DLD1 (cell line): Measurements from ENCODE around the gene CRELD2.

Experiments
- in situ Hi-C: cut with HindIII; loops from 2 replicates; pipeline ENCODE4 v1.10.0; 2017; ENCODE audit warnings: low sequenced_read_pairs

The CRELD2 gene

GRCh38 chr22:49909476-49910205 is 8.8 kb upstream of the CRELD2 start:
- in situ Hi-C loops, result loop anchor here (25.0 kb wide), 1 partner anchor 103 kb away; the partner anchor contains the start of gene IL17REL

- in situ Hi-C loops, result loop anchor here (25.0 kb wide), 1 partner anchor 102 kb away; the partner anchor contains the start of gene IL17REL
Measured at GRCh38 chr22:49910229-49911155, 7.9 kb upstream of the CRELD2 start.

- in situ Hi-C loops, result loop anchor here (25.0 kb wide), 1 partner anchor 100 kb away; the partner anchor contains the start of gene IL17REL
Measured at GRCh38 chr22:49911881-49912625, 6.4 kb upstream of the CRELD2 start.

- in situ Hi-C loops, result loop anchor here (25.0 kb wide), 1 partner anchor 99 kb away; the partner anchor contains the start of gene IL17REL
Measured at GRCh38 chr22:49913026-49913425, 5.4 kb upstream of the CRELD2 start.

- in situ Hi-C loops, result loop anchor here (25.0 kb wide), 1 partner anchor 99 kb away; the partner anchor contains the start of gene IL17REL
Measured at GRCh38 chr22:49913446-49913845, 5.0 kb upstream of the CRELD2 start.

- in situ Hi-C loops, result loop anchor here (25.0 kb wide), 1 partner anchor 98 kb away; the partner anchor contains the start of gene IL17REL
Measured at GRCh38 chr22:49914256-49914655, 4.2 kb upstream of the CRELD2 start.

GRCh38 chr22:49915610-49916009 is 2.8 kb upstream of the CRELD2 start:
- in situ Hi-C loops, result loop anchor here (25.0 kb wide), 1 partner anchor 97 kb away; the partner anchor contains the start of gene IL17REL

GRCh38 chr22:49916831-49917230 is 1.6 kb upstream of the CRELD2 start:
- in situ Hi-C loops, result loop anchor here (25.0 kb wide), 1 partner anchor 95 kb away; the partner anchor contains the start of gene IL17REL

GRCh38 chr22:49918911-49919881 is 762 bp downstream of the CRELD2 start:
- in situ Hi-C loops, result loop anchor here (25.0 kb wide), 1 partner anchor 93 kb away; the partner anchor contains the start of gene IL17REL

- in situ Hi-C loops, result loop anchor here (25.0 kb wide), 1 partner anchor 91 kb away; the partner anchor contains the start of gene IL17REL
Measured at GRCh38 chr22:49920859-49921258, 2.4 kb downstream of the CRELD2 start.

- in situ Hi-C loops, result loop anchor here (25.0 kb wide), 1 partner anchor 91 kb away; the partner anchor contains the start of gene IL17REL
Measured at GRCh38 chr22:49921508-49922278, 3.3 kb downstream of the CRELD2 start.

- in situ Hi-C loops, result loop anchor here (25.0 kb wide), 1 partner anchor 90 kb away; the partner anchor contains the start of gene IL17REL
Measured at GRCh38 chr22:49922484-49922883, 4.0 kb downstream of the CRELD2 start.

GRCh38 chr22:49922926-49923325 is 4.5 kb downstream of the CRELD2 start:
- in situ Hi-C loops, result loop anchor here (25.0 kb wide), 1 partner anchor 89 kb away; the partner anchor contains the start of gene IL17REL

- in situ Hi-C loops, result loop anchor here (25.0 kb wide), 1 partner anchor 89 kb away; the partner anchor contains the start of gene IL17REL
Measured at GRCh38 chr22:49923445-49923844, 5.0 kb downstream of the CRELD2 start.

- in situ Hi-C loops, result loop anchor here (25.0 kb wide), 1 partner anchor 88 kb away; the partner anchor contains the start of gene IL17REL
Measured at GRCh38 chr22:49924113-49924833, 5.8 kb downstream of the CRELD2 start.

- in situ Hi-C loops, result no loop called here
Measured at GRCh38 chr22:49925525-49926128, 7.2 kb downstream of the CRELD2 start.

GRCh38 chr22:49926916-49927315 is 8.5 kb downstream of the CRELD2 start:
- in situ Hi-C loops, result no loop called here
